ENCODE data around the gene CILP. TPM values are rescaled to one million over a fixed set of nuclear protein-coding genes. Genes with fewer than 3 reads are reported as not detected.
A peak's percentile ranks its signal among the peaks of the same experiment; 100 is the strongest.

The CILP gene
- total and polyA plus RNA-seq, 2 of the 13 experiments (the other 11 are each of a cell fraction or from before 2014, with no cell fraction given) = 0.03 TPM; not detected in 1

DNA sequence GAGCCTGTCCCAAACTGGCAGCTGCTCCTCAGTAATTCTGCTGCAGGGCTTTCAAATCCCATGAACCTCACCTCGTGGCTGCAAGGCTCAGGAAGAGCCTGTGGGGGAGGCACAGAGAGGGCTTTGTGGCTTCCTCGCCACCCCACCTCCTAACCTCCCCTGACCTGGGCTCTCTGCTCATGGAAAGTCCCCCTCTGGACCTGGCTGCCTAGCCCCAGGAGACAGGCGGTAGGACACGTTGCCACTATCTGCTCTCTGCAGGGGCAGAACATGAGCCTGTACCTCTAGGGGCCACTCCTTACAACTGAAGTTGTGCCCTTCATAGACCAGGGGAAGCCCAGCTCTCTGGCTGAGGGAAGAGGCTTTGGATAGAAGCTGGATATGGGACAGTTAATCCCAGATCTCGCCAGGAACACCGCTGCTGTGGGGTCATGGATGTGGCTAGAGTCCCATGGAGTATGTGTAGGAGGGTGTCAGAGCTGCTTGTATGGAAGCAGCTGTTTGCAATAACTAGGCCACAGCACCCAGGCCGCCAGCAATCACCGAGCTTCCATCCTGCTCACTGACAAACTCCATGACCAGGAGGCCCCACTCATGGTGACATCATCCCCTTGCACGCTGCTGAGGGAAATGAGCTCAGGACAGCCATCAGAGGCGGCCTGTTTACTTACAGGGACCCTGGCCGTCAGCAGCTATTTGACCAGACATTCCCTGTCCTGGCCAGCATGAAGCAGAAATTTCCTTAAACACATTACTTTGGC, 34.0 kb upstream of the CILP start (continued):
- TF ChIP-seq, protein P1, sequence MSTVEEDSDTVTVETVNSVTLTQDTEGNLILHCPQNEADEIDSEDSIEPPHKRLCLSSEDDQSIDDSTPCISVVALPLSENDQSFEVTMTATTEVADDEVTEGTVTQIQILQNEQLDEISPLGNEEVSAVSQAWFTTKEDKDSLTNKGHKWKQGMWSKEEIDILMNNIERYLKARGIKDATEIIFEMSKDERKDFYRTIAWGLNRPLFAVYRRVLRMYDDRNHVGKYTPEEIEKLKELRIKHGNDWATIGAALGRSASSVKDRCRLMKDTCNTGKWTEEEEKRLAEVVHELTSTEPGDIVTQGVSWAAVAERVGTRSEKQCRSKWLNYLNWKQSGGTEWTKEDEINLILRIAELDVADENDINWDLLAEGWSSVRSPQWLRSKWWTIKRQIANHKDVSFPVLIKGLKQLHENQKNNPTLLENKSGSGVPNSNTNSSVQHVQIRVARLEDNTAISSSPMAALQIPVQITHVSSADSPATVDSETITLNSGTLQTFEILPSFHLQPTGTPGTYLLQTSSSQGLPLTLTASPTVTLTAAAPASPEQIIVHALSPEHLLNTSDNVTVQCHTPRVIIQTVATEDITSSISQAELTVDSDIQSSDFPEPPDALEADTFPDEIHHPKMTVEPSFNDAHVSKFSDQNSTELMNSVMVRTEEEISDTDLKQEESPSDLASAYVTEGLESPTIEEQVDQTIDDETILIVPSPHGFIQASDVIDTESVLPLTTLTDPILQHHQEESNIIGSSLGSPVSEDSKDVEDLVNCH (CRISPR knock-in tag; IDR thresholded peaks at IDR 0.05) = no peak
- TF ChIP-seq, protein P2, sequence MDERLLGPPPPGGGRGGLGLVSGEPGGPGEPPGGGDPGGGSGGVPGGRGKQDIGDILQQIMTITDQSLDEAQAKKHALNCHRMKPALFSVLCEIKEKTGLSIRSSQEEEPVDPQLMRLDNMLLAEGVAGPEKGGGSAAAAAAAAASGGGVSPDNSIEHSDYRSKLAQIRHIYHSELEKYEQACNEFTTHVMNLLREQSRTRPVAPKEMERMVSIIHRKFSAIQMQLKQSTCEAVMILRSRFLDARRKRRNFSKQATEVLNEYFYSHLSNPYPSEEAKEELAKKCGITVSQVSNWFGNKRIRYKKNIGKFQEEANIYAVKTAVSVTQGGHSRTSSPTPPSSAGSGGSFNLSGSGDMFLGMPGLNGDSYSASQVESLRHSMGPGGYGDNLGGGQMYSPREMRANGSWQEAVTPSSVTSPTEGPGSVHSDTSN (CRISPR knock-in tag; IDR thresholded peaks at IDR 0.05) = no peak
- TF ChIP-seq, protein P3, sequence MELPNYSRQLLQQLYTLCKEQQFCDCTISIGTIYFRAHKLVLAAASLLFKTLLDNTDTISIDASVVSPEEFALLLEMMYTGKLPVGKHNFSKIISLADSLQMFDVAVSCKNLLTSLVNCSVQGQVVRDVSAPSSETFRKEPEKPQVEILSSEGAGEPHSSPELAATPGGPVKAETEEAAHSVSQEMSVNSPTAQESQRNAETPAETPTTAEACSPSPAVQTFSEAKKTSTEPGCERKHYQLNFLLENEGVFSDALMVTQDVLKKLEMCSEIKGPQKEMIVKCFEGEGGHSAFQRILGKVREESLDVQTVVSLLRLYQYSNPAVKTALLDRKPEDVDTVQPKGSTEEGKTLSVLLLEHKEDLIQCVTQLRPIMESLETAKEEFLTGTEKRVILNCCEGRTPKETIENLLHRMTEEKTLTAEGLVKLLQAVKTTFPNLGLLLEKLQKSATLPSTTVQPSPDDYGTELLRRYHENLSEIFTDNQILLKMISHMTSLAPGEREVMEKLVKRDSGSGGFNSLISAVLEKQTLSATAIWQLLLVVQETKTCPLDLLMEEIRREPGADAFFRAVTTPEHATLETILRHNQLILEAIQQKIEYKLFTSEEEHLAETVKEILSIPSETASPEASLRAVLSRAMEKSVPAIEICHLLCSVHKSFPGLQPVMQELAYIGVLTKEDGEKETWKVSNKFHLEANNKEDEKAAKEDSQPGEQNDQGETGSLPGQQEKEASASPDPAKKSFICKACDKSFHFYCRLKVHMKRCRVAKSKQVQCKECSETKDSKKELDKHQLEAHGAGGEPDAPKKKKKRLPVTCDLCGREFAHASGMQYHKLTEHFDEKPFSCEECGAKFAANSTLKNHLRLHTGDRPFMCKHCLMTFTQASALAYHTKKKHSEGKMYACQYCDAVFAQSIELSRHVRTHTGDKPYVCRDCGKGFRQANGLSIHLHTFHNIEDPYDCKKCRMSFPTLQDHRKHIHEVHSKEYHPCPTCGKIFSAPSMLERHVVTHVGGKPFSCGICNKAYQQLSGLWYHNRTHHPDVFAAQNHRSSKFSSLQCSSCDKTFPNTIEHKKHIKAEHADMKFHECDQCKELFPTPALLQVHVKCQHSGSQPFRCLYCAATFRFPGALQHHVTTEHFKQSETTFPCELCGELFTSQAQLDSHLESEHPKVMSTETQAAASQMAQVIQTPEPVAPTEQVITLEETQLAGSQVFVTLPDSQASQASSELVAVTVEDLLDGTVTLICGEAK (IDR thresholded peaks at IDR 0.05) = no peak
- TF ChIP-seq, protein P3 (CRISPR knock-in tag; IDR thresholded peaks at IDR 0.05) = peak; percentile 13; the same call in 1 of the 2 replicates
- TF ChIP-seq, protein P4, sequence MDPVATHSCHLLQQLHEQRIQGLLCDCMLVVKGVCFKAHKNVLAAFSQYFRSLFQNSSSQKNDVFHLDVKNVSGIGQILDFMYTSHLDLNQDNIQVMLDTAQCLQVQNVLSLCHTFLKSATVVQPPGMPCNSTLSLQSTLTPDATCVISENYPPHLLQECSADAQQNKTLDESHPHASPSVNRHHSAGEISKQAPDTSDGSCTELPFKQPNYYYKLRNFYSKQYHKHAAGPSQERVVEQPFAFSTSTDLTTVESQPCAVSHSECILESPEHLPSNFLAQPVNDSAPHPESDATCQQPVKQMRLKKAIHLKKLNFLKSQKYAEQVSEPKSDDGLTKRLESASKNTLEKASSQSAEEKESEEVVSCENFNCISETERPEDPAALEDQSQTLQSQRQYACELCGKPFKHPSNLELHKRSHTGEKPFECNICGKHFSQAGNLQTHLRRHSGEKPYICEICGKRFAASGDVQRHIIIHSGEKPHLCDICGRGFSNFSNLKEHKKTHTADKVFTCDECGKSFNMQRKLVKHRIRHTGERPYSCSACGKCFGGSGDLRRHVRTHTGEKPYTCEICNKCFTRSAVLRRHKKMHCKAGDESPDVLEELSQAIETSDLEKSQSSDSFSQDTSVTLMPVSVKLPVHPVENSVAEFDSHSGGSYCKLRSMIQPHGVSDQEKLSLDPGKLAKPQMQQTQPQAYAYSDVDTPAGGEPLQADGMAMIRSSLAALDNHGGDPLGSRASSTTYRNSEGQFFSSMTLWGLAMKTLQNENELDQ (CRISPR knock-in tag; IDR thresholded peaks at IDR 0.05; ENCODE audit: borderline replicate concordance) = no peak
- TF ChIP-seq AKAP8 (CRISPR knock-in tag; IDR thresholded peaks at IDR 0.05) = 0 out of 2 replicates have a peak, but pooled peaks have one; percentile 48
- TF ChIP-seq ELF3 (CRISPR knock-in tag; IDR thresholded peaks at IDR 0.05) = 0 out of 2 replicates have a peak, but pooled peaks have one; percentile 31
- no peak for TF ChIP-seq DPF2 (CRISPR knock-in tag; IDR thresholded peaks at IDR 0.05; ENCODE audit: borderline replicate concordance, low read depth)
- peak; percentile 63 for TF ChIP-seq TEAD3 (CRISPR knock-in tag; optimal IDR thresholded peaks at IDR 0.05; ENCODE audit: borderline replicate concordance)
- TF ChIP-seq ZNF292 (CRISPR knock-in tag; IDR thresholded peaks at IDR 0.05; ENCODE audit: borderline replicate concordance, low read depth) = 0 out of 2 replicates have a peak, but pooled peaks have one; percentile 43
